A549 (cell line): Measurements from ENCODE around the gene SF1. TPM values are rescaled to one million over a fixed set of nuclear protein-coding genes. Genes with fewer than 3 reads are reported as not detected.

ENCODE experiments used
- ATAC-seq, 2 experiments: fragments of 200-7000 bp in 1 of 2; fragments of >200 bp in 1 of 2; cut with Nextera tagmentation in 1 of 2; cut with Tn5 transposase in 1 of 2; 3 replicates each; pipeline versions ENCODE4 v1.8.0 to v1.9.1; 2018 to 2020; ENCODE audit warnings: mild to moderate bottlenecking in 1 of 2, moderate library complexity in 1 of 2
- CTCF ChIA-PET: fragments of 300-600 bp; sonication (Branson Sonifier 250); formaldehyde crosslinking; extraction: SDS; loops from one replicate; lab custom pipeline; 2021; ENCODE audit warnings: antibody characterized with exemption, inconsistent platforms; lab: Yijun Ruan, JAX
- POLR2A ChIA-PET: fragments of 350-600 bp; formaldehyde crosslinking; extraction: SDS; loops from one replicate; lab custom pipeline; 2021; ENCODE audit warnings: antibody characterized with exemption, inconsistent platforms; lab: Yijun Ruan, JAX
- DNase-seq, 2 experiments: peaks; one replicate each; pipeline versions ENCODE4 v3.0.0 to v3.0.0-alpha.2; 2011 to 2016; ENCODE audit warnings: low read depth in 1 of 2, low spot score in 1 of 2
- FAIRE-seq: peaks from 2 replicates; lab custom pipeline; 2011; peaks lifted over from hg19 to GRCh38; lab: Jason Lieb, UNC
- H3K27ac ChIP-seq, 2 experiments: fragments of >200 bp; sonication (Bioruptor Twin); formaldehyde crosslinking; 3 replicates each; pipeline ENCODE4 v1.5.1; 2016 to 2017
- H3K4me1 ChIP-seq: fragments of >200 bp; sonication (Bioruptor Twin); formaldehyde crosslinking; 3 replicates; pipeline ENCODE4 v1.6.1; 2016
- H3K4me2 ChIP-seq: fragments of >200 bp; sonication (Bioruptor Twin); formaldehyde crosslinking; 3 replicates; pipeline ENCODE4 v1.6.1; 2016
- H3K4me3 ChIP-seq: fragments of >200 bp; sonication (Bioruptor Twin); formaldehyde crosslinking; 3 replicates; pipeline ENCODE4 v1.5.1; 2016
- H3K9me3 ChIP-seq: fragments of >200 bp; sonication (Bioruptor Twin); formaldehyde crosslinking; 3 replicates; pipeline ENCODE4 v1.6.1; 2016
- CEBPB ChIP-seq, 2 experiments: fragments of >200 bp in 1 of 2; sonication (Bioruptor Twin) in 1 of 2; formaldehyde crosslinking in 1 of 2; IDR thresholded peaks; 2 replicates each; pipeline ENCODE4 v1.6.1; 2012 to 2016
- CHD2 ChIP-seq: fragments of 150-350 bp; IDR thresholded peaks from 2 replicates; pipeline ENCODE4 v1.6.1; 2014; ENCODE audit warnings: low read length; ENCODE audit not compliant: partially characterized antibody
- CTCF ChIP-seq: fragments of >200 bp; sonication (Bioruptor Twin); formaldehyde crosslinking; IDR thresholded peaks from 3 replicates; pipeline ENCODE4 v1.5.1; 2016
- EHF ChIP-seq: fragments of 250-450 bp; sonication (Bioruptor Pico); IDR thresholded peaks from 2 replicates; pipeline ENCODE4 v1.5.0; 2020; ENCODE audit warnings: mild to moderate bottlenecking
- EP300 ChIP-seq, 2 experiments: fragments of >200 bp; sonication (Bioruptor Twin); formaldehyde crosslinking; IDR thresholded peaks; 2 replicates in 1 of 2; 3 replicates in 1 of 2; pipeline ENCODE4 v1.6.1; 2016 to 2017
- ESRRA ChIP-seq: fragments of 150-350 bp; IDR thresholded peaks from 2 replicates; pipeline ENCODE4 v1.6.1; 2014; ENCODE audit warnings: mild to moderate bottlenecking, low read length, borderline replicate concordance
- FOSL2 ChIP-seq, 2 experiments: fragments of 450-650 bp in 1 of 2; fragments of >200 bp in 1 of 2; sonication (Bioruptor Twin) in 1 of 2; formaldehyde crosslinking; IDR thresholded peaks; 2 replicates each; pipeline versions ENCODE4 v1.5.0 to v1.6.1; 2016 to 2020; ENCODE audit warnings: mild to moderate bottlenecking in 1 of 2, moderate library complexity in 1 of 2
- GATA3 ChIP-seq: IDR thresholded peaks from 2 replicates; pipeline ENCODE4 v1.6.1; 2012; ENCODE audit warnings: borderline replicate concordance
- HOXA7 ChIP-seq: fragments of 250-450 bp; sonication (Bioruptor Pico); IDR thresholded peaks from 2 replicates; pipeline ENCODE4 v1.5.0; 2020; ENCODE audit warnings: mild to moderate bottlenecking, moderate library complexity
- JUNB ChIP-seq: fragments of >200 bp; sonication (Bioruptor Twin); formaldehyde crosslinking; IDR thresholded peaks from 2 replicates; pipeline ENCODE4 v1.6.1; 2016
- MYC ChIP-seq: IDR thresholded peaks from 2 replicates; pipeline ENCODE4 v1.6.1; 2012; ENCODE audit warnings: mild to moderate bottlenecking, inconsistent platforms, low read length, improper control_type of control experiment, borderline replicate concordance
- NPAS2 ChIP-seq: fragments of 250-450 bp; sonication (Bioruptor Pico); IDR thresholded peaks from 2 replicates; pipeline ENCODE4 v1.8.0; 2022; ENCODE audit warnings: mild to moderate bottlenecking, moderate library complexity, borderline replicate concordance
- RAD21 ChIP-seq, 2 experiments: fragments of >200 bp in 1 of 2; sonication (Bioruptor Twin) in 1 of 2; formaldehyde crosslinking in 1 of 2; IDR thresholded peaks in 1 of 2; conservative IDR thresholded peaks in 1 of 2; 2 replicates in 1 of 2; 3 replicates in 1 of 2; pipeline ENCODE4 v1.6.1; 2012 to 2018; ENCODE audit warnings: inconsistent platforms in 1 of 2
- RFX5 ChIP-seq: fragments of 450-650 bp; IDR thresholded peaks from 2 replicates; pipeline ENCODE4 v1.7.1; 2014; ENCODE audit warnings: antibody characterized with exemption, mild to moderate bottlenecking, moderate library complexity
- SMC3 ChIP-seq: fragments of >200 bp; sonication (Bioruptor Twin); formaldehyde crosslinking; IDR thresholded peaks from 3 replicates; pipeline ENCODE4 v1.6.1; 2018; ENCODE audit warnings: inconsistent platforms
- SREBF2 ChIP-seq: fragments of 450-650 bp; IDR thresholded peaks from 2 replicates; pipeline ENCODE4 v1.6.1; 2014; ENCODE audit warnings: mild to moderate bottlenecking, moderate library complexity
- TP53 ChIP-seq: fragments of 250-450 bp; sonication (Bioruptor Pico); IDR thresholded peaks from 2 replicates; pipeline ENCODE4 v1.5.0; 2021; ENCODE audit warnings: mild to moderate bottlenecking, moderate library complexity
- ZC3H11A ChIP-seq: fragments of 450-650 bp; IDR thresholded peaks from 2 replicates; pipeline ENCODE4 v1.6.1; 2014; ENCODE audit warnings: antibody characterized with exemption, mild to moderate bottlenecking
- WGBS: methylation state at CpG from one replicate; pipeline ENCODE4 v1.1.6; 2017; ENCODE audit errors: missing lambda C conversion rate; 5-methylcytosine and 5-hydroxymethylcytosine counted together
- polyA plus RNA-seq, 4 experiments: library from polyadenylated mRNA; depleted of rRNA in 3 of 4; stranded (reverse); fragments of >200 nt; fragmentation: RNase III in 1 of 4; extraction: RNeasy Plus Mini Kit Qiagen cat#74134 plus additional on column Dnase treatment in 1 of 4; gene quantifications; 2 replicates in 3 of 4; 3 replicates in 1 of 4; pipeline ENCODE4 v1.2.3, GENCODE V29; 2011 to 2017

Gene SF1
- polyA plus RNA-seq, 2 of the 4 experiments (the other 2 are of a cell fraction): 104 to 310 TPM

GRCh38 chr11:64790205-64791095, 12.1 kb upstream of the SF1 start:
- no peak for TF ChIP-seq TP53 (CRISPR knock-in tag)
- no peak for TF ChIP-seq CHD2
- H3K9me3 ChIP-seq: no peaks in the 10 kb centered on the region
- no peaks in the 10 kb centered on the region for H3K4me1 ChIP-seq
- H3K4me2 ChIP-seq: no peak overlapping the region
- ChIA-PET POLR2A (interaction anchor here (1.3 kb wide), 1 partner anchor 12 kb away, joined by 4 read pairs; the partner anchor contains the start of gene SF1), CTCF (interaction anchor here (1.3 to 9.7 kb wide), 3 partner anchors 8 to 104 kb away, joined by 3 to 79 read pairs (median 4); partner anchors contain the start of gene MAP4K2)
- no peak overlapping the region for H3K4me3 ChIP-seq
- FAIRE-seq (no peak), DNase-seq (no peak), ATAC-seq (no peak)
- H3K27ac ChIP-seq: no peak overlapping the region
- 85% methylated on average over 22 of the region's 25 CpGs for WGBS

GRCh38 chr11:64789331-64790204, 11.2 kb upstream of the SF1 start:
- H3K4me3 ChIP-seq: no peak overlapping the region
- CTCF ChIA-PET: interaction anchor here (0.6 to 9.7 kb wide), 3 partner anchors 11 to 561 kb away, joined by 3 to 79 read pairs (median 20); partner anchors contain the start of gene MAP4K2
- FAIRE-seq: no peak
- POLR2A ChIA-PET: no interaction called here
- no peak for DNase-seq
- no peak for ATAC-seq
- no peak overlapping the region for H3K4me2 ChIP-seq
- no peak overlapping the region for H3K27ac ChIP-seq
- no peaks in the 10 kb centered on the region for H3K9me3 ChIP-seq
- TF ChIP-seq ESRRA (no peak), MYC (no peak), CEBPB (IDR thresholded peaks at IDR 0.05) (no peak), ZC3H11A (no peak), SREBF2 (no peak), HOXA7 (no peak), EP300 (IDR thresholded peaks at IDR 0.05) (no peak), NPAS2 (CRISPR knock-in tag) (no peak), SMC3 (no peak), FOSL2 (IDR thresholded peaks at IDR 0.05) (no peak), FOSL2 (CRISPR knock-in tag; IDR thresholded peaks at IDR 0.05) (no peak), RFX5 (no peak), JUNB (no peak), CTCF (no peak)
- no peaks in the 10 kb centered on the region for H3K4me1 ChIP-seq
- 90% methylated on average over 9 of the region's 15 CpGs for WGBS

- Histone ChIP-seq H3K4me3 (no peak overlapping the region), H3K9me3 (no peaks in the 10 kb centered on the region), H3K4me1 (no peaks in the 10 kb centered on the region), H3K27ac (no peak overlapping the region), H3K4me2 (no peak overlapping the region)
- TF ChIP-seq RAD21 (conservative IDR thresholded peaks at IDR 0.05 in 1 of 2, IDR thresholded peaks at IDR 0.05 in 1 of 2) (no peak), EHF (CRISPR knock-in tag) (no peak), GATA3 (no peak), SMC3 (no peak)
- no peak; a peak in 1 of 6 replicates for ATAC-seq
- 71% methylated on average over 6 of the region's 9 CpGs for WGBS
- no peak for FAIRE-seq
- ChIA-PET POLR2A (no interaction called here), CTCF (interaction anchor here (0.5 to 9.7 kb wide), 26 partner anchors 11 to 562 kb away, joined by 3 to 79 read pairs (median 4); partner anchors contain the start of genes ARL2, CDC42BPG, MAP4K2 and MEN1)
- DNase-seq: no peak
Measured at GRCh38 chr11:64788321-64789215, 10.2 kb upstream of the SF1 start.
